ENCODE results near the gene RPL39L. TPM values are rescaled to one million over a fixed set of nuclear protein-coding genes. Genes with fewer than 3 reads are reported as not detected.

The RPL39L gene
- total RNA-seq, 4 donors from 2014 or later = 3.0 to 29.8 (median 11.6) TPM

GRCh38 chr3:187103251-187103650 is 36.0 kb downstream of the RPL39L start:
- DNase-seq (ENCODE audit: low spot score in 2 of 2) = no peak
- H3K4me3 ChIP-seq (ENCODE audit: low read depth, poor library complexity, severe bottlenecking) = no peak overlapping the region

DNA sequence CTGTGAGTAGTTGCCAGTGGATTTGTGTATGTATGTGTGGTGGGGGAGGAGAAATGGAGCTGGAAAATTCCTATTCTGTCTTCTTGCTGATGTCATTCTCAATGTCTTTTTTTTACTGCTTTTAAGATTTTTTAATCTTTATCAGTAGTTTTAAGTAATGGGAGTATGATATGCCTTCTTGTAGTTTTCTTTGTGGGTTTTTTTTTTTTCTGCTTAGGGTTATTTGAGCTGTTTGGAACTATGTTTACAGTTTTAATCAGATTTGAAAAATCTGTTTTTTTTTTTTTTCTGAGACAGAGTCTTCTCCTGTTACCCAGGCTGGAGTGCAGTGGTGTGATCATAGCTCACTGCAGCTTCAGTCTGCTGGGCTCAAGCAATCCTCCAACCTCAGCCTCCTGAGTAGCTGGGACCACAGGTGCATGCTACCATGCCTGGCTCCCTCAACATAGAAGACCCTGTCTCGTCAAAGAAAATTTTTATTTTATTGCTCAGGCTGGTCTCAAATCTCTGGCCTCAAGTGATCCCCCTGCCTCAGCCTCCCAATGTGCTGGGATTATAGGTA is 37.1 kb downstream of the RPL39L start:
- WGBS, 2 donors = 100% methylated on average over 1 of the region's 1 CpG
- H3K4me3 ChIP-seq (ENCODE audit: low read depth, poor library complexity, severe bottlenecking) = no peak overlapping the region
- intact Hi-C loops (cut with DNase I; ENCODE audit: low total_unique reads) = no loop called here
- no peak for DNase-seq (ENCODE audit: low spot score in 2 of 2)
- TF ChIP-seq CTCF (IDR thresholded peaks at IDR 0.05) = no peak
- no peak for TF ChIP-seq POLR2A (IDR thresholded peaks at IDR 0.05)

More at GRCh38 chr3:187103251-187103650, 36.0 kb downstream of the RPL39L start:
- TF ChIP-seq CTCF (IDR thresholded peaks at IDR 0.05) (no peak), POLR2A (IDR thresholded peaks at IDR 0.05) (no peak)
- intact Hi-C loops (cut with DNase I; ENCODE audit: low total_unique reads) = no loop called here
- WGBS, 2 donors = 89 to 90% methylated on average over 5 of the region's 5 CpGs

DNA sequence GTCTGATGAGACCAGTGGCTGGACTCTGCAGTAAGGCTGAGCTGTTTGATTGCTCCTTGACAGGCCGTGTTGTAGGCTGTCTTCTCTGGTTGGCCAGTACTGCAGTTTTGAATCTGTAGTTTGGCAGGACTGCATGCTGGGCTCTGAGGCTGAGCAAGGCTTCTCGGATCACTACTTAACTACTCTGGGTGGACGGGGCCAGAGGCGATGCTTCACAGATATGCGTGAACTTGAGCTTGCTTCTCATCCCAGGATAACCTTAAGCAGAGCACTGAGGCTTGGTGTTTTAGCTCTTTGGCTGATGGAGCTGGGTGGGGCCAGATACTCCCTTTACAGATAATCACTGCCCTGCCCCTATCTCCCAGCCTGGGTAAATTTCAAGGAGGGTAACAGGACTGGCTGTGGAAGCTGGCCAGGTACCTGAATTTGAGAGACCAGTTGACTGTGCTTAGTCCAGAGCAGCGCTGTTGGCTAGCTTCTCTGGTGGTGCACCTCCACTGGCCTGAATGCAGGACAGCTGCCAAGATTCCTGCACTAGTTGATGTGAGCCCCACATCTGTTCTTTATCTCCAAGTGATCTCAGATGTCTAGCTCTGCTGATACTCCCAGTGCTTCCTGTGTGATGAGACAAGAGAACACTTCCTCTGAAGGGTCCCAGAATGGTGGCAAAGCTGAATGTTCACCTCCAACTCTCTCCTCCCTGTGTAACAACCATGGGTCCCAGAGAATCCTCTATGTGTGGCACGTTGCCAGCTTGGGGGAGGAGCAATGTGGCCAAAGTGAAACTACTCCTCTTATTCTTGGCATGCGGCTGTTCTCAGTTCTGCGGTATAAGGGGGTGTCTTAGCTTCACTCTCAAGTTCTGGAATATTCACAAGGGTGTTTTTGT is 37.9 kb downstream of the RPL39L start:
- intact Hi-C loops (cut with DNase I; ENCODE audit: low total_unique reads) = no loop called here
- TF ChIP-seq POLR2A (IDR thresholded peaks at IDR 0.05) (no peak), CTCF (IDR thresholded peaks at IDR 0.05) (no peak)
- WGBS, 2 donors = 46 to 50% methylated on average over 9 of the region's 9 CpGs
- DNase-seq (ENCODE audit: low spot score in 2 of 2) = peak; percentile 48 to 92
- no peak overlapping the region for H3K4me3 ChIP-seq (ENCODE audit: low read depth, poor library complexity, severe bottlenecking)

GRCh38 chr3:187098923-187099512 is 40.3 kb downstream of the RPL39L start:
- DNase-seq (ENCODE audit: low spot score in 2 of 2) = no peak
- 87 to 89% methylated on average over 2 of the region's 2 CpGs for WGBS, 2 donors
- TF ChIP-seq CTCF (IDR thresholded peaks at IDR 0.05) (no peak), POLR2A (IDR thresholded peaks at IDR 0.05) (no peak)
- H3K4me3 ChIP-seq (ENCODE audit: low read depth, poor library complexity, severe bottlenecking) = no peak overlapping the region
- intact Hi-C loops (cut with DNase I; ENCODE audit: low total_unique reads) = no loop called here

GRCh38 chr3:187093320-187093719 is 46.0 kb downstream of the RPL39L start:
- intact Hi-C loops (cut with DNase I; ENCODE audit: low total_unique reads) = no loop called here
- no peak for DNase-seq (ENCODE audit: low spot score in 2 of 2)
- no peak for TF ChIP-seq POLR2A (IDR thresholded peaks at IDR 0.05)
- no peak for TF ChIP-seq CTCF (IDR thresholded peaks at IDR 0.05)
- 77 to 80% methylated on average over 1 of the region's 1 CpG for WGBS, 2 donors
- H3K4me3 ChIP-seq (ENCODE audit: low read depth, poor library complexity, severe bottlenecking) = no peak overlapping the region
